ENCODE data around the gene CCR3.

CCR3 gene

GRCh38 chr3:46261926-46262594, 19.8 kb downstream of the CCR3 start:
- no peak overlapping the region for H3K27ac ChIP-seq (ENCODE audit: low read depth, low read length)
- no peaks in the 10 kb centered on the region for H3F3A ChIP-seq (ENCODE audit: insufficient read depth)
- H2AFZ ChIP-seq (ENCODE audit: low read depth, low read length, severe bottlenecking): no peak overlapping the region
- no peaks in the 10 kb centered on the region for H3K36me3 ChIP-seq (ENCODE audit: low read length)
- H3K9me3 ChIP-seq (ENCODE audit: insufficient read depth, low read length): no peaks in the 10 kb centered on the region
- H3K9me2 ChIP-seq (replicated peaks; ENCODE audit: insufficient read depth, low read length): no peaks in the 10 kb centered on the region
- no peaks in the 10 kb centered on the region for H4K20me1 ChIP-seq (ENCODE audit: low read depth, low read length)
- no peaks in the 10 kb centered on the region for H3K79me2 ChIP-seq (ENCODE audit: insufficient read depth, low read length)
- no peak overlapping the region for H3K4me3 ChIP-seq (ENCODE audit: insufficient read depth, low read length, poor library complexity, severe bottlenecking)
- H3K4me2 ChIP-seq (ENCODE audit: low read depth, low read length, poor library complexity, severe bottlenecking): no peak overlapping the region
- H3K27me3 ChIP-seq (ENCODE audit: low read length): no peaks in the 10 kb centered on the region
- TF ChIP-seq CTCF (IDR thresholded peaks at IDR 0.05; ENCODE audit: insufficient read depth, low read length, poor library complexity, severe bottlenecking) (no peak), EZH2phosphoT487 (conservative IDR thresholded peaks at IDR 0.05; ENCODE audit: low read length) (no peak)
- H3K9ac ChIP-seq (ENCODE audit: low read length): no peak overlapping the region

- Histone ChIP-seq H3K4me3 (ENCODE audit: insufficient read depth, low read length, poor library complexity, severe bottlenecking) (no peak overlapping the region), H4K20me1 (ENCODE audit: low read depth, low read length) (no peaks in the 10 kb centered on the region), H3K36me3 (ENCODE audit: low read length) (no peaks in the 10 kb centered on the region), H2AFZ (ENCODE audit: low read depth, low read length, severe bottlenecking) (no peak overlapping the region), H3K27me3 (ENCODE audit: low read length) (no peaks in the 10 kb centered on the region), H3K4me2 (ENCODE audit: low read depth, low read length, poor library complexity, severe bottlenecking) (no peak overlapping the region), H3K27ac (ENCODE audit: low read depth, low read length) (no peak overlapping the region), H3K9me3 (ENCODE audit: insufficient read depth, low read length) (no peaks in the 10 kb centered on the region), H3F3A (ENCODE audit: insufficient read depth) (no peaks in the 10 kb centered on the region), H3K9me2 (replicated peaks; ENCODE audit: insufficient read depth, low read length) (no peaks in the 10 kb centered on the region), H3K79me2 (ENCODE audit: insufficient read depth, low read length) (no peaks in the 10 kb centered on the region), H3K9ac (ENCODE audit: low read length) (no peak overlapping the region)
- TF ChIP-seq EZH2phosphoT487 (conservative IDR thresholded peaks at IDR 0.05; ENCODE audit: low read length) (no peak), CTCF (IDR thresholded peaks at IDR 0.05; ENCODE audit: insufficient read depth, low read length, poor library complexity, severe bottlenecking) (no peak)
These were observed 21.7 kb downstream of the CCR3 start for GRCh38 chr3:46264002-46264401.

- no peak overlapping the region for H3K4me2 ChIP-seq (ENCODE audit: low read depth, low read length, poor library complexity, severe bottlenecking)
These were observed 24.3 kb downstream of the CCR3 start for GRCh38 chr3:46266598-46266997.

More at GRCh38 chr3:46266598-46266997, 24.3 kb downstream of the CCR3 start:
- Histone ChIP-seq H3K36me3 (ENCODE audit: low read length) (no peaks in the 10 kb centered on the region), H3K79me2 (ENCODE audit: insufficient read depth, low read length) (no peaks in the 10 kb centered on the region), H3K27ac (ENCODE audit: low read depth, low read length) (no peak overlapping the region), H4K20me1 (ENCODE audit: low read depth, low read length) (no peaks in the 10 kb centered on the region), H3K4me3 (ENCODE audit: insufficient read depth, low read length, poor library complexity, severe bottlenecking) (no peak overlapping the region), H3K9me2 (replicated peaks; ENCODE audit: insufficient read depth, low read length) (no peaks in the 10 kb centered on the region), H2AFZ (ENCODE audit: low read depth, low read length, severe bottlenecking) (no peak overlapping the region), H3F3A (ENCODE audit: insufficient read depth) (no peaks in the 10 kb centered on the region), H3K9ac (ENCODE audit: low read length) (no peak overlapping the region), H3K27me3 (ENCODE audit: low read length) (no peaks in the 10 kb centered on the region), H3K9me3 (ENCODE audit: insufficient read depth, low read length) (no peaks in the 10 kb centered on the region)
- no peak for TF ChIP-seq CTCF (IDR thresholded peaks at IDR 0.05; ENCODE audit: insufficient read depth, low read length, poor library complexity, severe bottlenecking)
- TF ChIP-seq EZH2phosphoT487 (conservative IDR thresholded peaks at IDR 0.05; ENCODE audit: low read length): no peak
